NCI-H1436 (cell line): ENCODE data around the gene EGLN1.

Experiments
- DNase-seq: peaks from one replicate; lab custom pipeline; 2025; lab: John Stamatoyannopoulos, UW

Gene EGLN1

DNA sequence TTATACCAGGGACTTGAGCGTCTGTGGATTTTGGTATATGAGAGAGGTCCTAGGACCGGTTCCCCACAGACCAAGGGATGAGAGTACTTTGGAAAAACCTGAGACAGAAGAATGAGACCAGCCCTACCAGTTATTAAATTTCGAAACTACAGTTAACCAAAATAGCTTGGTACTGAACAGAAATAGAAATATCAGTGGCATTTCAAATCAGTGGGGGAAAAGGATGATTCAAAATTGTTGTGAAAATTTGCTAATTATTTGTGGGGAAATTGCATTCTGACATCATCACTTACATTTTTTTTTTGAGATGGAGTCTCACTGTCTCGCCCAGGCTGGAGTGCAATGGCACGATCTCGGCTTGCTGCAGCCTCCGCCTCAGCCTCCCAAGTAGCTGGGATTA lies 92.6 kb downstream of the EGLN1 start:
- DNase-seq = no peak

- DNase-seq = no peak
Observed at GRCh38 chr1:231327617-231328016, 94.5 kb downstream of the EGLN1 start.

DNA sequence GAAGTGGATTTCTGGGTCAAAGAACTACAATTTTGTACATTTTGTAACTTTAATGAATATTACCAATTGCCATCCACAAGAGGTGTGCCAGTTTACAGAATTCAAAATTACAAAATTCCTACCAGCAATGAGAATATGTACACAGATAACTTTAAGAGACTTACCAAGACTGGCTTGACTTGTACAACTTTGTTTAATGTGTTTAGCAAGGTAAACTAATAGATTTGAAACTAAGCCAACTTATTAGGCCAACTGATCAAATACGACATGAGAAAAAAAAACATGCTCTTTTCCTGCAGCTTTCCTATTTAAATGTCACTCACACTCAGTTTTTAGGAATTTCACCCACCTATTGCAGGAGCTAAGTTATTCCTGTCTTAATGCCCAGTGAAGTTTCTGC lies 95.8 kb downstream of the EGLN1 start:
- DNase-seq = no peak

DNA sequence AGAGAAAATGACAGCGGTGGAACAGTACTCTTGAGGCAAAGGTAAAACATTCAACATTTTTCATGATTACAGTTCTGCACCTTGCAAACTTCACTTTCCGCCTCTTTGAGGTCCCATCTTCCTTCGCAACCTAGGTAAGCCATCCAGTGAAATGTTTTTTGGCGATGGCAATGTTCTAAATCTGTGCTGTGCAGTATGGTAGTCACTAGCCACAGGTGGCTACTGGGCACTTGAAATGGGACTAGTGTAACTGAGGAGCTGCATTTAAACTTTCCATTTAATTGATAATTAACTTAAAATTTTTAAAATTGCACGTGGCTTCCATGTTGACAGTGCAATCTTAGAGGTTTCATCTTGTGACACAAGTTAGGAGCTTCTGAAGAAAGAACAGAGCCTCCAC lies 97.4 kb downstream of the EGLN1 start:
- DNase-seq = no peak

- DNase-seq = no peak
Observed at GRCh38 chr1:231322880-231323530, 99.1 kb downstream of the EGLN1 start.

GRCh38 chr1:231319080-231319479 lies 103.0 kb downstream of the EGLN1 start:
- DNase-seq = no peak

GRCh38 chr1:231318568-231318967 lies 103.5 kb downstream of the EGLN1 start:
- no peak for DNase-seq

DNA sequence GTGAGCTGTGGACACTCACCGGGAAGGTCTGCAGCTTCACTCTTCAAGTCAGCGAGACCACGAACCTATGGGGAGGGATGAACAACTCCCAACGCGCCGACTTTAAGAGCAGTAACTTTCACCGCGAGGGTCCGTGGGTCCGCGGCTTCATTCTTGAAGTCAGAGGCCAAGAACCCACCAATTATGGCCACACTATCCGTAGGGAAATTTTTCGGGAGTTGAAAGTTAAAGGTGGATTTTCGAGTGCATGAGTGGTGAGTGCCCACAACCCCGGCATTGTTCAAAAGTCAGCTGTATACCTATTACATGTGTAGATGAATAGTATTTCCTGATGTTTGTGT lies 104.1 kb downstream of the EGLN1 start:
- DNase-seq = no peak

DNA sequence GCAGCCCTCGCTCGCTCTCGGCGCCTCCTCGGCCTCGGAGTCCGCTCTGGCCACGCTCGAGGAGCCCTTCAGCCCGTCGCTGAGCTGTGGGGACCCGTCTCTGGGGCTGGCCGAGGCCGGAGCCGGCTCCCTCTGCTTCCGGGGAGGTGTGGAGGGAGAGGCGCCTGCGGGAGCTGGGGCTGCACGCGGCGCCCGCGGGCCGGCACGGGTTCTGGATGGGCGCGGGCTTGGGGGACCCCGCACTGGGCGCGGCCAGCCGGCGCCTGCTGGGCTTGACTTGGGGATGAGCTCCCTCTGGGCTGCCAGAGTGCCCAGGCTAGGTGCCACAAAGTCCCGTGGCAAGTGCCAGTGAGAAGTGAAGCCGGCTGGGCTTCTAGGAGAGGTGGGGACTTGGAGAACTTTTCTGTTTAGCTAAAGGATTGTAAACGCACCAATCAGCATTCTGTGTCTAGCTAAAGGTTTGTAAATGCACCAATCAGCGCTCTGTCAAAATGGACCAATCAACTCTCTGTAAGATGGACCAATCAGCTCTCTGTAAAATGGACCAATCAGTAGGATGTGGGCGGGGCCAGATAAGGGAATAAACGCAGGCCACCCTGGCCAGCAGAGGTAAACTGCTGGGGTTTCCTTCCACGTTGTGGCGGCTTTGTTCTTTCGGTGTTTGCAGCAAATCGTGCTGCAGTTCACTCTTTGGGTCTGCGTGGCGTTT lies 104.6 kb downstream of the EGLN1 start:
- no peak for DNase-seq

- peak; percentile 14 for DNase-seq
Observed at GRCh38 chr1:231315887-231316286, 106.2 kb downstream of the EGLN1 start.
